ENCODE measurements around the gene CNTROB.
"Not testable (repeated sequence)": the region's sequence is repeated elsewhere in the genome, so short reads cannot be mapped to it uniquely, and the experiment has no call there.

Gene CNTROB

DNA sequence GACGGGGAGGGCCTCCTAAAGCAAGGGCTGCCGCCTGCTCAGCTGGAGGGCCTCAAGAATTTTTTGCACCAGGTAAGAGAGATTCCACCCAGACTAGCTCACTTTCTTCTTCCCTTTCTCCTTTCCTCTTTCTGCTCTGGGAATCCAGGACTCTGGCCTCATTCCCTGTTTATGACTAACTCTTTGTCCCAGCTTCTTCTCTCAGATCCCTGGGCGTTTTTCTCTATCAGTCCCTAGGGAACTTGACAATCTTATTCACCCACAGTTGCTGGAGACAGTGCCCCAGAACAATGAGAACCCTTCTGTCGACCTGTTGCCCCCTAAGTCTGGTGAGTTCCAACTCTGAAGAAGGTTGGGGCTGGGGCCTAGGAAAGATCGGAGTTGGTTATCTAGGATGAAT is 15.6 kb downstream of the CNTROB start:
- no peak for DNase-seq

DNA sequence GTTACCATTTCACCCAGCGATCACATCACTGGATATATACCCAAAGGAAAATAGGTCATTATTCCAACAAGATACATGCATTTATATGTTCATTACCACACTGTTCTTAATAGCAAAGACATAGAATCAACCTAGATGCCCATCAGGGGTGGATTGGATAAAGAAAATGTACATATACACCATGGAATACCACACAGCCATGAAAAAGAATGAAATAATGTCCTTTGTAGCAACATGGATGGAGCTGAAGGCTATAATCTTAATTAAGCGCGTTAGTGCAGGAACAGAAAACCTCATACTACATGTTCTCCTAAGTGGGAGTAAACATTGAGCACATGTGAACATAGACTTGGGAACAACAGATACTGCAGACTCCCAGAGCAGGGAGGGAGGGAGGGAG is 18.6 kb downstream of the CNTROB start:
- no peak for DNase-seq

DNA sequence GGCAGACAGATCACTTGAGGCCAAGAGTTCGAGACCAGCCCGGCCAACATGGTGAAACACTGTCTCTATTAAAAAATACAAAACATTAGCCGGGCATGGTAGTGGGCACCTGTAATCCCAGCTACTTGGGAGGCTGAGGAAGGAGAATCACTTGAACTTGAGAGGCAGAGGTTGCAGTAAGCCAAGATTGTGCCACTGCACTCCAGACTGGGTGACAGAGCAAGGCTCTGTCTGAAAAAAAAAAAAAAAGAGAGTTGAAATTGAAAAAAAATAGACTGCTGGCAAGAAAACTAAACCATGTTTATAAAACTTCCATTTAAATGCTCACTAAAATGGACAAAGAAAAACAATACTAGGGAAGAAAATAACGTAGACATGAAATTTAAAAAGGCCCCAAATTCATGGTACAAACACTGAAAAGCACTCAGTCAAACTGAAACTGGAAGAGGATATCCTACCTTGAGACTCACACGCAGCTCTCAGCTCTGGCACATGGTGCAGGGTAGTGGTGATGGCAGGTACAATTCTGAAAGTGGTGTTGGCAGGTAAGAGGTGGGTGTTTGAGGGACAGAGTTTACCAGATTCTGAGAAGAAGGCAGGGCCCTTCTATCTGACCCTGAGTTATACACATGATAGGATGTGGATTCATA is 19.3 kb downstream of the CNTROB start:
- no peak for DNase-seq

DNA sequence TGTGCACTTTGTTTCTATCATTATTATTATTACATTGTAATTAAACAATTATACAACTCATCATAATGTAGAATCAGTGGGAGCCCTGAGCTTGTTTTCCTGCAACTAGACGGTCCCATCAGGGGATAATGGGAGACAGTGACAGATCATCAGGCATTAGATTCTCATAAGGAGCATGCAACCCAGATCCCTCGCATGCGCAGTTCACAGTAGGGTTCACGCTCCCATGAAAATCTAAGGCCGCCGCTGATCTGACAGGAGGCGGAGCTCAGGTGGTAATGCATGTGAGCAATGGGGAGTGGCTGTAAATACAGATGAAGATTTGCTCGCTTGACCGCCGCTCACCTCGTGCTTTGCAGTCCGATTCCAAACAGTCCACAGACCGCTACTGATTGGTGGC is 21.3 kb downstream of the CNTROB start:
- DNase-seq = not testable (repeated sequence)

DNA sequence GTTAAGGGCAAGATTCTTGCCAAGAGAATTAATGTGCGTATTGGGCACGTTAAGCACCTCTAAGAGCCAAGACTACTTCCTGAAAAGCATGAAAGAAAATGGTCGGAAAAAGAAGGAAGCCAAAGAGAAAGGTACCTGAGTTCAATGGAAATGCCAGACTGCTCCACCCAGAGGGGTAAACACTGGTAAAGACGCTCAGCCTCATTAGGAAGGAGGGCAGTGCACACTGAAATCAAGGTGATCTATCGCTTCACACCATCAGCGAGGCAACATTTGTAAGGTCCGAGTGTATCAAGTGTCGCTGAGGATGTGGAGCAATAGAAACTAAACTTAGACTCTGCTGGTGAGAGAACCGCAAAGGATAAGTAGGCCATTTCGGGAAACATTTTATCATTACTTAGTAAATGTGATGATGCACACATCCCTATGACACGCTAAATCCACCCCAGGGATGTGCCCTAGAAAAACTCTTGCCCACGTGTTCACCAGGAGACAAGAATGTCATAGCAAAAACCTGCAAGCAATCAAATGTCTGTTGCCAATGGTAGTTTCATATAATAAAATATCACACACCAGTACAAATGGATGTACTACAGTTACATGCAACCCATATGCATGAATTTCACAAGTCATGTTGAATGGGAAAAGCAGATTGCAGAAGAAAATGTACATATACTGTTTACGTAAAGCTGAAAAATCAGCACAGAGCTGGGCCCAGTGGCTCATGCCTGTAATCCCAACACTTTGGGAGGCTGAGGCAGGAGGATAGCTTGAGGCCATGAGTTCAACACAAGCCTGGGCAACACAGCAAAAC is 23.6 kb downstream of the CNTROB start:
- DNase-seq = no peak

DNA sequence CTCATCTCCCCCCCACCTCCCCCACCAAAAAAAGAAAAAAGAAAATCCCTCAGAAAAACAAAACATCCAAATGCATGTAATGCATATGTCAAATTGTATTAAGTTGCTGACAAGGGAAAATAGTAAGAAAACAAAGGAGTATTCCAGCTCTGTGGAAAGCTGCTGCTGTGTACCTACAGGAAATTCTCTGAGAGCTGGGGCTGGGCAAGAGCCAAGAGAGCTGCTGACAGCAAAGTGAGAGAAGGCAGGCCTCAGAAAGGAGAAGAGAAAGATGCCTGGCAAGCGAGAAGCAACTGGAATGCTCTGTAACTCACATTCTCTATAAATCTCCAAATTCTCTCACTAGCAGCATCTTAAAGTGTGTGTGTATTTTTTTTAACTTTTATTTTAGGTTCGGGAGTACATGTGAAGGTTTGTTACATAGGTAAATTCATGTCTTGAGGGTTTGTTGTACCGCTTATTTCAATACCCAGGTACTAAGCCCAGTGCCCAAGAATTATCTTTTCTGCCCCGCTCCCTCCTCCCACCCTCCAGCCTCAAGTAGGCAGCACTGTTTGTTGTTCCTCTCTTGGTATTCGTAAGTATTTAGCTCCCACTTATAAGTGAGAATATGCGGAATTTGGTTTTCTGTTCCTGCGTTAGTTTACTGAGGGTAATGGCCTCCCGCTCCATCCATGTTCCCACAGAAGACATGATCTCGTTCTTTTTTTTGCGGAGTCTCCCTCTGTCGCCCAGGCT is 24.4 kb downstream of the CNTROB start:
- no peak for DNase-seq

DNA sequence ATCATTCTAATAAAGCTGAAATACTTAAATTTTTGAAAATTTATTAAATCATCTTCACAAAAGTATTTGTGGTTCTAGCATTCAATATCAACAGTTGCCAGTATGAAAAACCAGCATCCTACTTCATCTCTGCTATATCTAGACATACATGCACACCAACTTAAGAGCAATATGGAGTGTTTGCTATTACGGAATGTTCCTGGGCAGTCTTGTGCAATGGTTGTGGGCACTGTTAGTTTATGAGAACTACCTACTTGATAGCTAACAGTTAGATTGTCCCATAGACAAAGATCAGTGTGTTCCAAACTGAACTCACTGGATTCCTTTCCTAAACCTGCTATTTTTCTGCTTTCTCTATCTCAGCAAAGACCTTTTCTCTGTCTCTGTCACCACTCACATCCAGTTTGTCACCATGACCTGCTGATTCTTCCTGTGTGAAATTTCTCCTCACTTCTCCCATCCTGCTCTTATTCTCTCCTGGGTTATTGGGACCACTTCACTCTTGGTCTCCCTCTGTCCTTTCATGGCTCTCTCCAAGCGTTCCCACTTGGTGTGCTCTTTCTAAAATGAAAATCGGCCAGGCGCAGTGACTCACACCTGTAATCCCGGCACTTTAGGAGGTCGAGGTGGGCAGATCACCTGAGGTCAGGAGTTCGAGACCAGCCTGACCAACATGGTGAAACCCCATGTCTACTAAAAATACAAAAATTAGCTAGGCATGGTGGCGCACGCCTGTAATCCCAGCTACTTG is 27.7 kb downstream of the CNTROB start:
- peak; percentile 77 for DNase-seq

DNA sequence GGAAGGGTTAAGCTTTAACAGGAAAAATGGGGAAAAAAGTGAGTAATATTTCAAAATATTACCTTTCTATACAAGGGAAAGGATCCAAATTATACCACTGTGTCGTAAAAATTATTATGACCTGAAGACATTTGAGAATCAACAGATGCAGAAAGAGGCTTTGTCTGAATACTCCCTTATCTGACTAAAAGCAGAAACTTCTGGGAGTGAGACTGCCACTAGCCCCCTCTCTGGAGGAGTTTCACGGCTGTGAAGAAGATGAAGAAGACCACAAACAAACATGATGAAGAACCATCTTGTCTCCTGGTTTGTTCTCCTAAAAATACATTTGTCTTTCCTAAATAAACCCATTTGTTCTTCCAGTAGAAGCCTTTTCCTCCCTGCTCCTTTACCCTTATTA is 29.4 kb downstream of the CNTROB start:
- DNase-seq = peak; percentile 22

DNA sequence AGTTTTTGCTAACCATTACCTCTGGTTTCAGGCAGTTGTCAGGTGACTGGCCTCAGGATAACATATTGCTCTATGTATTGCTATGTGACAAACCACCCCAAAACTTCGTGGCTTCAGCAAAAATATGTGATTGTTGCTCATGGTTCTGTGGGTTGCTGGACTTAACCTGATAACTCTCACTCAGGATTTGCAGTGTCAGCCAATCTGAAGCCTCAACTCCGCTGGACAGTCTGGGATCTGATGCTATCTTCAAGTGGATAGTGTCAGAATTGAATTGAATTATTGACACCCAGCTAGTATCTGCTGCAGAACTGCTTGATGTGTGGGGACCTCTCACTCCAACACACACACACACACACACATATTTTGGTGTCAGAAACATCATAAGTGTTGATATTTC is 35.7 kb downstream of the CNTROB start:
- DNase-seq = no peak

DNA sequence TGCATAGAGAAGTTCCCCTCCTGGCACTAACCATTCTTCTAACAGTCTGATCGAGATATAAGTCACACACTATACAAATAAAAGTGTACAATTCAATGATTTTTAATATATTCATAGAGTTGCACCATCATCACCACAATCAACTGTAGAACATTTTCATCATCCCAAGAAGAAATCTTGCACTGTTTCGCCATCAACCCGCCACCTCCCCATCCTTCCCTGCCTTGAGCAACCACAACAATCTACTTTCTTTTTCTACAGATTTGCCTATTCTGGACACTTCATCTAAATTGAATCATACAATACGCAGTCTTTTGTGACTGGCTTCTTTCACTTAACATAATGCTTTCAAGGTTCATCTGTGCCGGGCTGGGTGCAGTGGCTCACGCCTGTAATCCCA is 37.4 kb downstream of the CNTROB start:
- peak; percentile 82 for DNase-seq

DNA sequence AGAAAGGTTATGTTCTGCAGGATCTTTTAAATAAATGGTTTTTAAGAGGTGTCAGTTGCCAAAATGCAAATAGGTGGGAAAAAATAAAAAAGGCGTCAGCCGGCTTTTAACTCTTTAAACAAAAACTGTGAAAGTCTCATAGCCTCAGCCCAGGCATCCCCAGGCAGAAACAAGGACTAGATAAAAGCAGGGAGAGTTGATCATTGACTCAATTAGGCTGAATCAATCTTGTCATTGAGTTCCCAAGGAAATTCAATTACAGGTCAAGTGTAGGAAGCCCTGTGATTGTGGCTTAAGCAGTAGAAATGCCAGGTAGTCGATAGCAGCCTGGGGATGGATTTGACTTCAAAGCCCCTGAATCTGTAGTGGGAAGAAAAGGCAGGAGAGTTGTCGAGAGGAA is 39.6 kb downstream of the CNTROB start:
- no peak for DNase-seq

DNA sequence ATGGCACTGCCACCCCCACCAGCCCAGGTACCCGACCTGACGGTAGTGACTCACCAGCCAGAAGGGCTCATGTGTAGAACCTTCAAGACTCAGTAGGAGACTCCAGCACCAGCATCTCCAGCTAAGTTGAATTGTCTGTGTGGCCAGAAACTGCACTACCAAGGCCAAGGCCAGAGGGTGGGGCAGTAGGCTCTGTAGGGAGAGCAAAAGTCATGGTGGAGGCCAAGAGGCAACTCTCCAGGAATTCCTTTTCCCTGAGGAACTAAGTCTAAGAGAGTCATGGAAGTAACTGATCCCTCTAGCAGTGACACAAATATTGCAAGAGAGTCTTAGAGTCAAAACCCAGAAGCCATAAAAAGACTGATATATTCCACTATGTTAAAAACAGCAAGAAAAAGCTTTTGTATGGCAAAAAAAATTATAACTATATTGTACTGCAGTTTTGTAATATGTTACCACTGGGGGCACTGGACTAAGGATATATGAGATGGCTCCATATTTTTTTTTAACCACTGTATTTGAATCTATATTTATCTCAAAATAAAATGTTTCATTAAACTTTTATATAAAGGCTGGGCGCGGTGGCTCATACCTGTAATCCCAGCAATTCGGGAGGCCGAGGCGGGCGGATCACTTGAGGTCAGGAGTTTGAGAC is 40.3 kb downstream of the CNTROB start:
- DNase-seq = peak; percentile 50

DNA sequence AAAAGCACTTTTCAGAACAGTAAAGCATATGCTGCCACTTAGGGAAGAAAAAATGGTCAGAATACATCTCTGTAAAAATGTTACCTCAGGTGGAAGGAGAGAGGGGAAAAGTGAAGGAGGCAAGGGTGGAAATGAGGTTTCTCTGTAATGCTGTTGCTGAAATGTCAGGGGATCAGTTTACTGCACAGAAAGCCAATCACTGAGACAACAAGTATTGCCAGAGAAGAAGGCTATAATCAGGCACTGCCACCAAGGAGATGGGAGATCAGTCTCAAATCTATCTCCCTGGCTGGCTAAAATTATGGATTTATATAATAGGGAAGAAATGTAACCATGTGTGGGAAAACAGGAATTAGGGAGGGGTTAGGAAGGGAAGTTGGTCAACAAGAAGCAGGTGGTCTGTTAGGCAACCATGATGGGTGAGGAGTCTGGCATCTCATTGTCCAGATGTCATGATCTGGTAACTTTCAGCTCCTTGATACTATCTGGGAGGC is 42.7 kb downstream of the CNTROB start:
- DNase-seq = no peak

DNA sequence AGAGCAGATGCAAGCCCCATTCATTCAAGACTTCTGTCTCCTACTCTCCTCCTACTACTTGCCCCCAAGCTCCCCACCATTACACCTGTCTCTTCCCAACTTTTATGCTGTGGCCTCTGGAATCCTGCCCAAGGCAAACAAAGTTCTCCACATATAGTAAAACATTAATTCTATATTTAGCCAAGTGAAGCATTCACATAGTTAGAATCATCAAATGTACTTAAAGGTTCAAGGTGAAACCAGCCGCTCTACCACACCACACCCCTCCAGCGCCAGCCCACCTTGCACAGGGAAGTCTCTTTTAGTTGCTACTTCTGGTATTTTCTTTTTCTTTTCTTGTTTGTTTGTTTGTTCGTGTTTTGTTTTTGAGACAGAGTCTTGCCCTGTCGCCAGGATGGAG is 45.0 kb downstream of the CNTROB start:
- DNase-seq = no peak

DNA sequence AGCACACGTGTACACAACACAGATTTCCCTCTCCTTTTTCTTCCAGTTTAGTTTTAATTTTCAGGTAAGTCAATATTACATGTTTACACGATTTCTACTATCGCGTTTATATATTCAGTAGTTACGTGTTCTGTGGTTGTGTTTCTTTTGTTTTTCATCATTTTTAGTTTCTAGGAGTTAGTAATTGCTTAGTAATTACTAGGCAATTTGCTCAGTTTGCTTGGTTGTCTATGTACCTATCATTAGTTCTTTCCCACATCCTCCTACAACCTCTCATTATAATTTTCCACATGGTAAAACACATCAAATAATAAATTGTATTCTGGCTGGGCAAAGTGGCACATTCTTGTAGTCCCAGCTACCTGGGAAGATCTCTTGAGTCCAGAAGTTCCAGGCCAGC is 45.8 kb downstream of the CNTROB start:
- no peak for DNase-seq

DNA sequence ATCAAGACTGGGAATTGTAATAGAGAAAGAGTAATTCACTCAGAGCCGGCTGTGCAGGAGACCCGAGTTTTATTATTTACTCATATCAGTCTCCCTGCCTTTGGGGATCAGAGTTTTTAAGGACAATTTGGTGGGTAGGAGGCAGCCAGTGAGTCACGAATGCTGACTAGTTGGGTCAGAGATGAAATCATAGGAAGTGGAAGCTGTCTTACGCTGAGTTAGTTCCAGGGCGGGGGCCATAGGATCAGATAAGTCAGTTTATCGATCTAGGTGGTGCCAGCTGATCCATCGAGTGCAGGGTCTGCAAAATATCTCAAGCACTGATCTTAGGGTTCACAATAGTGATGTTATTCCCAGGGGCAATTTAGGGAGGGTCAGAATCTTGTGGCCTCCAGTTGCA is 50.2 kb downstream of the CNTROB start:
- peak; percentile 55 for DNase-seq

DNA sequence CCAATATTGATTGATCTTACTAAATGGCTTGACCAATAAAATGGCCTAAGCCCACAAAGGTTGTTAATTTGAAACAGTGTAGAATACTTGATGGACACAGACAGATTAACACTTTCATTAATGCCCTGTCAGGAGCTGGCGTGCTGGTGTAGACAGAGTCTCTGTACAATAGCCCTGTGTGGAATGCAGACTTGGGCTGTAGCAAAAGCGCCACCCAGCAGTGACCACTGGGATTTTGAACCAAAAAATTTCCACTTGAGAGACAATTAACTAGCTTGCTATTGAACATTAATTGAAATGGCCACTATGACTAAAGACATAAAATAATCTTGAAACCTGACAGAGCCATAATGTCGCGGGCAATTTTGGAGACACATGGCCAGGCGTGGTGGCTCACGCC is 50.7 kb downstream of the CNTROB start:
- peak; percentile 49 for DNase-seq

DNA sequence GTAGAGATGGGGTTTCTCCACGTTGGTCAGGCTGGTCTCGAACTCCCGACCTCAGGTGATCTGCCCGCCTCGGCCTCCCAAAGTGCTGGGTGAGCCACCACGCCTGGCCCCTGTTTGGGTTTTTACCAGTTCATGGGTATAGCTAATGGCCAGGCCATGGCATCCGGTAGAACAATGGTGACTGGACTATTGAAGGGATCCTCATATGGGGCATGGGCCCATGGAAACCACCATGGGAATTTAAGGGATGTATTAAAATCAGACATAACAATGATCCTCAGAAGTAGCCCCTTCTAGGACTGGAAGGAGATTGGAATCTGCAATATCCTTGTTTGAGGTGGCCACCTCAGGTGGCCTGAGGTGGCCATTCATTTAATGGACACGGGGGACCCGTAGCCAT is 52.9 kb downstream of the CNTROB start:
- no peak for DNase-seq

DNA sequence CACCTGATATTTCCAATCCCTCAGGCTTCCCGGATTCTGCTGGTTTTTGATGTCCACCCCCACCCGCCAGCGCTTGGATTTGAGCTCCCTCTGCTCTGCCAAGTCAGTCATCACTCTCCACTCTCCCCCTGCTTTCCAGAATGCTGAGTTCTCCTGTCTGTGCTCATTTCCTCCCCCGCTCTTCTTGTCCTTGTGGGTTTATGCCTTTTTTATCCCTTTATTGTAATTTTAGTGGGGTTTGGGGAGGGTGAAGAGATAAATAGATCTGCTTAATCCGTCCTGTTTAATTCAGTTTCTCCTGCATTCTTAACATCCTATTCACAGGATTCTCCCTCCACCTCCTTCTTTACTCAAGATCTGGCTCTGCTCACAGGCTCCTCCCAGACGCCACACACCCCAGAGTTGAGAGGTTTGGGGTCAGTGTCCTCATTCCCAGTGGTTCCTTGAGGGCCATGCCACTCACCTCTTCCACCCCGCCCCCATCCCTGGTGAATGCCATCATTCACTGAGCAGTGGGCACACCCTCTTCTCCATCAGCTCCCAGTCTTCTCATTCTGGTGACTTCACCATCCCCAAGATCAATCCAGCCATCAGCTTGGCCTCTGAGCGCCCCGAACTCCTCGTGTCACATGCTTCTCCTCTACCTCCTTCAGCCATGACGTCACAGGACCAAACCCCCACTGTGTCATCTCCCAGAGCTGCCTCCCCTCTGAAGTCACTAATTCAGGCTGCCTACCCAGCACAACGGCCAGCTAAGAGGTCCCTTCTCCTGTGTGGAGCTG is 55.3 kb downstream of the CNTROB start:
- no peak for DNase-seq

DNA sequence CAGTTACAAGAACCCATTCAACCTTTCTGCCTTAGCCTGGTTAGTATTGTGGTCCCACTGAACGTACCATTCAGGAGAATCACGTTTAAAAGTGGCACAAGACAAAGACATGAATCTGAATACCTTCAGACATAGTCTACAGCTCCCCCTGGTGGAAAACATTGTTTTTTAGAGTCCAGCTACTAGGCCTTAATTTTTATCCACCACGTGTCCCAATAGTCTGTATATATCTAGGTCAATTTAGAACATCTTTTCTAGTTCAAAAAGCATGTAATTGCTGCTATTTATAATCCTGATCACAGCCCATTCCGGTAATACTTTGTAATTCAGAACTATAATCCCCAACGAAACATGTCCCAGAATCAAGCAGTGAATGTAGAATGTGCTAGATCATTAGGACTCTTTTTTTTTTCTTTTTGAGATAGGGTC is 56.8 kb downstream of the CNTROB start:
- peak; percentile 95 for DNase-seq

Measured in hematopoietic multipotent progenitor cell treated with erythropoietin and hydrocortisone succinate and interleukin-3 and kit ligand, for 4 days (in vitro differentiated cells).